HepG2 (cell line): ENCODE measurements around the gene BANP. TPM values are rescaled to one million over a fixed set of nuclear protein-coding genes. Genes with fewer than 3 reads are reported as not detected.

Experiments
- CHCHD3 ChIP-seq: sonication (generic); formaldehyde crosslinking; IDR thresholded peaks from 2 replicates; pipeline ENCODE4 v1.8.0; 2022; ENCODE audit warnings: mild to moderate bottlenecking, missing genetic modification reagents, moderate library complexity
- EP300 ChIP-seq, 3 experiments: sonication (generic) in 1 of 3; formaldehyde crosslinking in 1 of 3; IDR thresholded peaks; 2 replicates each; pipeline versions ENCODE4 v1.5.1 to v1.6.1; 2011 to 2020; ENCODE audit warnings: low read depth in 2 of 3, low read length in 2 of 3, borderline replicate concordance in 1 of 3, improper control_type of control experiment in 1 of 3, mild to moderate bottlenecking in 1 of 3, missing genetic modification reagents in 1 of 3, moderate library complexity in 1 of 3
- FOXP1 ChIP-seq, 2 experiments: fragments of 450-650 bp in 1 of 2; IDR thresholded peaks; 2 replicates each; pipeline ENCODE4 v1.6.1; 2017 to 2018; ENCODE audit warnings: antibody characterized with exemption in 1 of 2
- KLF12 ChIP-seq: sonication (generic); formaldehyde crosslinking; IDR thresholded peaks from 2 replicates; pipeline ENCODE4 v1.4.0; 2020; ENCODE audit warnings: missing genetic modification reagents, borderline replicate concordance
- KLF13 ChIP-seq: sonication (generic); formaldehyde crosslinking; IDR thresholded peaks from 2 replicates; pipeline ENCODE4 v1.4.0; 2020; ENCODE audit warnings: mild to moderate bottlenecking, missing genetic modification reagents
- KLF15 ChIP-seq: sonication (generic); formaldehyde crosslinking; IDR thresholded peaks from 2 replicates; pipeline ENCODE4 v1.8.1; 2023; ENCODE audit warnings: borderline replicate concordance, mild to moderate bottlenecking, inconsistent platforms, missing genetic modification reagents, mixed read lengths
- NKX3-1 ChIP-seq: sonication (generic); formaldehyde crosslinking; IDR thresholded peaks from 2 replicates; pipeline ENCODE4 v1.5.0; 2020; ENCODE audit warnings: missing genetic modification reagents
- ONECUT2 ChIP-seq: sonication (generic); formaldehyde crosslinking; IDR thresholded peaks from 2 replicates; pipeline ENCODE4 v1.4.0; 2020; ENCODE audit warnings: missing genetic modification reagents
- SOX13 ChIP-seq, 3 experiments: fragments of 450-650 bp in 1 of 3; sonication (generic) in 1 of 3; formaldehyde crosslinking in 1 of 3; IDR thresholded peaks in 2 of 3; conservative IDR thresholded peaks in 1 of 3; 2 replicates each; pipeline versions ENCODE4 v1.5.0 to v1.6.1; 2016 to 2020; ENCODE audit warnings: antibody characterized with exemption in 1 of 3, mild to moderate bottlenecking in 1 of 3, missing compliant biosample characterization in 1 of 3, missing genetic modification reagents in 1 of 3, moderate library complexity in 1 of 3
- THAP8 ChIP-seq: sonication (generic); formaldehyde crosslinking; IDR thresholded peaks from 2 replicates; pipeline ENCODE4 v1.5.1; 2020; ENCODE audit warnings: missing genetic modification reagents, mild to moderate bottlenecking, borderline replicate concordance
- TOE1 ChIP-seq: sonication (generic); formaldehyde crosslinking; IDR thresholded peaks from 2 replicates; pipeline ENCODE4 v1.4.0; 2020; ENCODE audit warnings: mild to moderate bottlenecking, missing genetic modification reagents
- U2AF2 ChIP-seq: fragments of 200-400 bp; formaldehyde crosslinking; IDR thresholded peaks from 2 replicates; pipeline ENCODE4 v1.6.1; 2017; ENCODE audit warnings: low read depth, mild to moderate bottlenecking, low read length
- ZBTB8A ChIP-seq: sonication (generic); formaldehyde crosslinking; IDR thresholded peaks from 2 replicates; pipeline ENCODE4 v1.4.0; 2020; ENCODE audit warnings: mild to moderate bottlenecking, low read depth, missing genetic modification reagents, borderline replicate concordance
- ZNF143 ChIP-seq: sonication (generic); formaldehyde crosslinking; IDR thresholded peaks from 2 replicates; pipeline ENCODE4 v1.4.0; 2020; ENCODE audit warnings: missing genetic modification reagents
- ZNF749 ChIP-seq: sonication (generic); formaldehyde crosslinking; IDR thresholded peaks from 2 replicates; pipeline ENCODE4 v1.8.0; 2022; ENCODE audit warnings: mild to moderate bottlenecking, missing genetic modification reagents, moderate library complexity, borderline replicate concordance
- ZNF766 ChIP-seq: sonication (generic); formaldehyde crosslinking; IDR thresholded peaks from 2 replicates; pipeline ENCODE4 v1.5.0; 2020; ENCODE audit warnings: missing genetic modification reagents, borderline replicate concordance
- polyA plus RNA-seq, 8 experiments: library from polyadenylated mRNA; depleted of rRNA in 3 of 8; stranded (reverse) in 7 of 8; unstranded in 1 of 8; fragments of >200 nt; fragmentation: Illumina TruSeq in 4 of 8; extraction: Trizol in 4 of 8; gene quantifications; 2 replicates each; pipeline versions ENCODE4 v1.2.1 to v1.2.3, GENCODE V29; 2011 to 2016; ENCODE audit warnings: low read depth in 4 of 8, missing spikeins in 1 of 8, mixed read lengths in 1 of 8; ENCODE audit not compliant: insufficient read depth in 1 of 8
- total RNA-seq, 5 experiments: library from RNA; depleted of rRNA; stranded (reverse); fragments of >200 nt; fragmentation: Illumina TruSeq; extraction: Trizol; gene quantifications; 2 replicates each; pipeline ENCODE4 v1.2.3, GENCODE V29; 2016; ENCODE audit warnings: low read depth in 1 of 5
- TF ChIP-seq, protein P1 (sequence below): sonication (generic); formaldehyde crosslinking; IDR thresholded peaks from 2 replicates; pipeline ENCODE4 v1.4.0; 2020; ENCODE audit warnings: missing genetic modification reagents, borderline replicate concordance
- TF ChIP-seq, protein P2 (sequence below): sonication (generic); formaldehyde crosslinking; IDR thresholded peaks from 2 replicates; pipeline ENCODE4 v1.5.0; 2020; ENCODE audit warnings: mild to moderate bottlenecking, missing genetic modification reagents

BANP gene
- total and polyA plus RNA-seq, 2 of the 13 experiments (the other 11 are each of a cell fraction or from before 2014, with no cell fraction given) = 20.2 to 23.8 TPM

DNA sequence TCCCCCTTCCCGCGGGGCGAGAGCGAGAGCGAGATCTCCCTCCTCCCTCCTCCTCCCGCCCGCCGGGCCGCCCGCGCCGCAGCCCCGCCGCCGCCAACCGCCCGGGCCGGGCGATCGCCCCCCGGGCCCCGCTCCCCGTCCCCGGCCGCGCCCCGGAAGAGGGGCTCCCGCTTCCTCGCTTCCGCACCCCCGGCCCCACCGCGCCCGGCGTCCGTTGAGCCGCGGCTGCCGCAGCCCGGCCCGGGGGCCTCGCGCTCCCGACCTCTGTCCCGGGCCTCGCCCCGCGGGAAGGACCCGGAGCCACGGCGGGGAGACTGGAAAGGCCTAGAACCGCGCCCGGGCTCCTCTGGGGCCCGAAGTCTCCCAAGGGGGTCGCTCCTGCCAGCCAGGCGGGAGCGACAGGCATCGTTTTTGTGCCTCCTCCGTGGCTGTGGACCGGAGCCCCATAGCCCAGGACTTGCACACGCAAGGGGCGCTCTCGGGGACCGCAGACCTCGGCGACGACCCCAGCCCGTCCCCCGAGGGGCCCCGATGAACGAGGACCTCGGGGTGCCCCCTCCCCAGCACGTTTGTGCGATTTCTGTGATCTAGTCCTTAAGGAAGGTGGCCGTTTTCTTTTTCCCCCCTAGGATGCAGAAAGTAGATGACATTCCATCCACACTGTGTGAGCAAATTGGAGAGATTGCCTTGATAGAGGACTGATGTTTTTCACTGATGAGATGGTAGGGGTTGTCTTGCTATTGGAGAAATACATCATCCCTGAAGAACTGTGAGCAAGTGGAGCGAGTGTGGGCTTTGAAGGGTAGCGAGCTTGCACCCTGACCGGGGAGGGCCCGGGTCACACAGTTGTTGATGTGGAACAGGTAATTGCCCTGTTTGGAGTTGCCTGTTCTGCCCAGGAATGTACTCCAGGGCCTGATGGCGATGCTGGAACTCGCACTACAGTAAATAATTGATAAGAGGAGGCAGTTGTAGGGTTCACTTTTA, 611 bp downstream of the BANP start (continued):
- TF ChIP-seq, protein P1, sequence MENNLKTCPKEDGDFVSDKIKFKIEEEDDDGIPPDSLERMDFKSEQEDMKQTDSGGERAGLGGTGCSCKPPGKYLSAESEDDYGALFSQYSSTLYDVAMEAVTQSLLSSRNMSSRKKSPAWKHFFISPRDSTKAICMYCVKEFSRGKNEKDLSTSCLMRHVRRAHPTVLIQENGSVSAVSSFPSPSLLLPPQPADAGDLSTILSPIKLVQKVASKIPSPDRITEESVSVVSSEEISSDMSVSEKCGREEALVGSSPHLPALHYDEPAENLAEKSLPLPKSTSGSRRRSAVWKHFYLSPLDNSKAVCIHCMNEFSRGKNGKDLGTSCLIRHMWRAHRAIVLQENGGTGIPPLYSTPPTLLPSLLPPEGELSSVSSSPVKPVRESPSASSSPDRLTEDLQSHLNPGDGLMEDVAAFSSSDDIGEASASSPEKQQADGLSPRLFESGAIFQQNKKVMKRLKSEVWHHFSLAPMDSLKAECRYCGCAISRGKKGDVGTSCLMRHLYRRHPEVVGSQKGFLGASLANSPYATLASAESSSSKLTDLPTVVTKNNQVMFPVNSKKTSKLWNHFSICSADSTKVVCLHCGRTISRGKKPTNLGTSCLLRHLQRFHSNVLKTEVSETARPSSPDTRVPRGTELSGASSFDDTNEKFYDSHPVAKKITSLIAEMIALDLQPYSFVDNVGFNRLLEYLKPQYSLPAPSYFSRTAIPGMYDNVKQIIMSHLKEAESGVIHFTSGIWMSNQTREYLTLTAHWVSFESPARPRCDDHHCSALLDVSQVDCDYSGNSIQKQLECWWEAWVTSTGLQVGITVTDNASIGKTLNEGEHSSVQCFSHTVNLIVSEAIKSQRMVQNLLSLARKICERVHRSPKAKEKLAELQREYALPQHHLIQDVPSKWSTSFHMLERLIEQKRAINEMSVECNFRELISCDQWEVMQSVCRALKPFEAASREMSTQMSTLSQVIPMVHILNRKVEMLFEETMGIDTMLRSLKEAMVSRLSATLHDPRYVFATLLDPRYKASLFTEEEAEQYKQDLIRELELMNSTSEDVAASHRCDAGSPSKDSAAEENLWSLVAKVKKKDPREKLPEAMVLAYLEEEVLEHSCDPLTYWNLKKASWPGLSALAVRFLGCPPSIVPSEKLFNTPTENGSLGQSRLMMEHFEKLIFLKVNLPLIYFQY (CRISPR knock-in tag) = 0 out of 2 replicates have a peak, but pooled peaks have one; percentile 56
- TF ChIP-seq ZNF766 (CRISPR knock-in tag) (0 out of 2 replicates have a peak, but pooled peaks have one; percentile 29), ONECUT2 (CRISPR knock-in tag) (no peak), THAP8 (CRISPR knock-in tag) (no peak), KLF12 (CRISPR knock-in tag) (no peak), EP300 (IDR thresholded peaks at IDR 0.05; ENCODE audit: low read depth in 2 of 2, low read length in 2 of 2) (no peak), EP300 (CRISPR knock-in tag; IDR thresholded peaks at IDR 0.05; ENCODE audit: borderline replicate concordance) (no peak; the same call in 1 of the 2 replicates), ZNF143 (CRISPR knock-in tag) (peak; percentile 48; the same call in 1 of the 2 replicates), KLF13 (CRISPR knock-in tag) (no peak), NKX3-1 (CRISPR knock-in tag) (no peak; the same call in 1 of the 2 replicates), TOE1 (CRISPR knock-in tag) (0 out of 2 replicates have a peak, but pooled peaks have one; percentile 33), CHCHD3 (CRISPR knock-in tag) (no peak), SOX13 (IDR thresholded peaks at IDR 0.05) (no peak), SOX13 (CRISPR knock-in tag; conservative IDR thresholded peaks at IDR 0.05 in 1 of 2, IDR thresholded peaks at IDR 0.05 in 1 of 2) (0 out of 4 replicates have a peak, but pooled peaks of 1 of the 2 experiments have one; percentile 10), ZNF749 (CRISPR knock-in tag) (peak; percentile 17; the same call in 1 of the 2 replicates), FOXP1 (IDR thresholded peaks at IDR 0.05) (no peak), FOXP1 (CRISPR knock-in tag; IDR thresholded peaks at IDR 0.05) (0 out of 2 replicates have a peak, but pooled peaks have one; percentile 6), KLF15 (CRISPR knock-in tag) (peak; percentile 46; the same call in 1 of the 2 replicates), ZBTB8A (CRISPR knock-in tag) (no peak), U2AF2 (no peak)
- TF ChIP-seq, protein P2, sequence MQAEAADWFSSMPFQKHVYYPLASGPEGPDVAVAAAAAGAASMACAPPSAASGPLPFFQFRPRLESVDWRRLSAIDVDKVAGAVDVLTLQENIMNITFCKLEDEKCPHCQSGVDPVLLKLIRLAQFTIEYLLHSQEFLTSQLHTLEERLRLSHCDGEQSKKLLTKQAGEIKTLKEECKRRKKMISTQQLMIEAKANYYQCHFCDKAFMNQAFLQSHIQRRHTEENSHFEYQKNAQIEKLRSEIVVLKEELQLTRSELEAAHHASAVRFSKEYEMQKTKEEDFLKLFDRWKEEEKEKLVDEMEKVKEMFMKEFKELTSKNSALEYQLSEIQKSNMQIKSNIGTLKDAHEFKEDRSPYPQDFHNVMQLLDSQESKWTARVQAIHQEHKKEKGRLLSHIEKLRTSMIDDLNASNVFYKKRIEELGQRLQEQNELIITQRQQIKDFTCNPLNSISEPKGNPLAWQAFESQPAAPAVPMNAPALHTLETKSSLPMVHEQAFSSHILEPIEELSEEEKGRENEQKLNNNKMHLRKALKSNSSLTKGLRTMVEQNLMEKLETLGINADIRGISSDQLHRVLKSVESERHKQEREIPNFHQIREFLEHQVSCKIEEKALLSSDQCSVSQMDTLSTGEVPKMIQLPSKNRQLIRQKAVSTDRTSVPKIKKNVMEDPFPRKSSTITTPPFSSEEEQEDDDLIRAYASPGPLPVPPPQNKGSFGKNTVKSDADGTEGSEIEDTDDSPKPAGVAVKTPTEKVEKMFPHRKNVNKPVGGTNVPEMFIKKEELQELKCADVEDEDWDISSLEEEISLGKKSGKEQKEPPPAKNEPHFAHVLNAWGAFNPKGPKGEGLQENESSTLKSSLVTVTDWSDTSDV (CRISPR knock-in tag) = no peak
